Naive thymus-derived CD8-positive, alpha-beta T cell (primary cell): ENCODE data around the gene ELOVL5. TPM values are rescaled to one million over a fixed set of nuclear protein-coding genes. Genes with fewer than 3 reads are reported as not detected.

ENCODE experiments used
- ATAC-seq, 2 donors: fragments of 150-1000 bp; cut with Tn5 transposase in 1 of 2; sonication (Bioruptor Pico), chemical (Tn5 transposase) in 1 of 2; 1 replicate in 1 of 2; 2 replicates in 1 of 2; pipeline ENCODE4 v1.10.0; 2021; ENCODE audit warnings: mild to moderate bottlenecking in 2 of 2, moderate library complexity in 2 of 2
- POLR2A ChIA-PET: fragments of 350-600 bp; sonication (Branson Sonifier 250); formaldehyde crosslinking; loops from one replicate; lab custom pipeline; 2021; ENCODE audit warnings: antibody characterized with exemption; lab: Charles Lee
- DNase-seq, 10 donors: peaks; one replicate each; pipeline versions ENCODE4 v3.0.0 to v3.0.0-alpha.2; 2020 to 2022
- H3K27ac Mint-ChIP-seq, 10 donors: one replicate each; pipeline ENCODE4 v1.8.0; 2020 to 2022; ENCODE audit warnings: mild to moderate bottlenecking in 10 of 10, mixed read lengths in 10 of 10, moderate library complexity in 4 of 10, inconsistent platforms in 1 of 10
- H3K27me3 Mint-ChIP-seq, 5 donors: one replicate each; pipeline ENCODE4 v1.8.0; 2021 to 2022; ENCODE audit warnings: mixed read lengths in 5 of 5
- H3K36me3 Mint-ChIP-seq, 3 donors: one replicate each; pipeline ENCODE4 v1.8.0; 2020 to 2022; ENCODE audit warnings: mixed read lengths in 3 of 3, mild to moderate bottlenecking in 2 of 3, inconsistent platforms in 1 of 3
- H3K4me1 Mint-ChIP-seq, 4 donors: one replicate each; pipeline ENCODE4 v1.8.0; 2021 to 2022; ENCODE audit warnings: mixed read lengths in 4 of 4
- H3K4me3 Mint-ChIP-seq, 10 donors: one replicate each; pipeline ENCODE4 v1.8.0; 2020 to 2022; ENCODE audit warnings: mild to moderate bottlenecking in 10 of 10, mixed read lengths in 10 of 10, moderate library complexity in 6 of 10, inconsistent platforms in 1 of 10
- H3K9me3 Mint-ChIP-seq, 9 donors: one replicate each; pipeline ENCODE4 v1.8.0; 2020 to 2022; ENCODE audit warnings: mixed read lengths in 9 of 9, mild to moderate bottlenecking in 3 of 9, inconsistent platforms in 1 of 9, moderate library complexity in 1 of 9
- polyA plus RNA-seq, 3 donors: library from polyadenylated mRNA; unstranded; fragments of 300-500 nt; fragmentation: Illumina TruSeq; gene quantifications; one replicate each; pipeline ENCODE4 v1.2.3, GENCODE V29; 2021
- total RNA-seq, 8 experiments: library from RNA in 2 of 8; stranded (reverse) in 2 of 8; gene quantifications; one replicate each; pipeline ENCODE4 v1.2.3 and lab custom pipeline; 2021 to 2026

ELOVL5 gene
- total and polyA plus RNA-seq, 5 experiments from 2014 or later: 32.5 to 67.4 (median 38.1) TPM

- Mint-ChIP-seq H3K27ac (peak overlapping the region in 2 of 10 donors; percentile 8 to 24), H3K4me1 (peaks cover 0 to 15% (median 2%) of the 10 kb centered on the region in 4 donors), H3K27me3 (no peaks in the 10 kb centered on the region), H3K4me3 (no peak overlapping the region), H3K9me3 (peaks cover 0 to 4% (median 0%) of the 10 kb centered on the region in 9 donors), H3K36me3 (peaks cover 9 to 52% (median 34%) of the 10 kb centered on the region in 3 donors)
- POLR2A ChIA-PET: no interaction called here
- ATAC-seq (no peak), DNase-seq (no peak)
Observed at GRCh38 chr6:53258076-53258773, 90.5 kb downstream of the ELOVL5 start.

DNA sequence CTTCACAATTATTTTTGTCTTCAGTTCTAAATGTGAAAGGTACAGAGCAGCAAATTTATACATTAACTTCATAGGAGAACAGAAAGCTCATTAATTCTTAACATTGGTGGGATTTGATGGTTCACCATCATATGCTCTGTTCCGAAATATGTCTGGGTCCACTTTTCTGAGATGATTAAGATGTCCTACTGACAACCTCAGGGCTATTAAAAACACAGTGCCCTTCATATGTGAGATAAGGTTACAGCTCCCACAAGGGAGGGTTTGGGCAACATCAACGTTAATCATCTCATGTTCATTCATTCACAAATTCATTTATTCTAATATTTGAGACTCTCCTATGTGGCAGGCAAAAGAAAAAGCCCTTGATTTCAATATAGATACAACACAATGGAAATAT is 91.2 kb downstream of the ELOVL5 start:
- no peak for DNase-seq
- peaks cover 0 to 15% (median 2%) of the 10 kb centered on the region in 4 donors for H3K4me1 Mint-ChIP-seq
- peaks cover 9 to 47% (median 34%) of the 10 kb centered on the region in 3 donors for H3K36me3 Mint-ChIP-seq
- POLR2A ChIA-PET: no interaction called here
- H3K4me3 Mint-ChIP-seq: no peak overlapping the region
- H3K27me3 Mint-ChIP-seq: no peaks in the 10 kb centered on the region
- peaks cover 0 to 4% (median 0%) of the 10 kb centered on the region in 9 donors for H3K9me3 Mint-ChIP-seq
- peak overlapping the region in 2 of 10 donors; percentile 5 to 24 for H3K27ac Mint-ChIP-seq
- ATAC-seq: no peak

DNA sequence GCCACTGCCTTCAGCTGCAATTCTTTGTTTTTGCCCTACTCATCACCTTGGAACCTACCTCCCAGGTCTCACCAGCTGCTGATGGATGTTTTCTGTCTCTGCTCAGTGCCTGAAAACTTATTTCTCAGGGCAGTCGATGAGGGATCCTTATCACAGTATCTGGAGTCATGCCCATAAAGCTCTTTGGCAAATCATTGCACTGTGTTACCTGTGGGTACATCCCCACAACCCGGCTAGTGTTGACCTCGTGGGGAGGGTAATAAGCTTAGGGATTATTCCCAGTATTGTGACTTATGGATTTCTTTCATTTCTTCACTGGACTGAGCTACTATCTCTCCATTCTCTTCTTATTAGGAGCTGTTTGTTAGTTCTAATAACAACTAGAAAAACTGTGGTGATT is 91.7 kb downstream of the ELOVL5 start:
- Mint-ChIP-seq H3K27me3 (no peaks in the 10 kb centered on the region), H3K36me3 (peaks cover 9 to 42% (median 34%) of the 10 kb centered on the region in 3 donors), H3K27ac (peak overlapping the region in 1 of 10 donors; percentile 24), H3K9me3 (peaks cover 0 to 4% (median 0%) of the 10 kb centered on the region in 9 donors), H3K4me3 (no peak overlapping the region), H3K4me1 (peaks cover 0 to 17% (median 3%) of the 10 kb centered on the region in 4 donors)
- POLR2A ChIA-PET: no interaction called here
- DNase-seq (no peak), ATAC-seq (no peak)

DNA sequence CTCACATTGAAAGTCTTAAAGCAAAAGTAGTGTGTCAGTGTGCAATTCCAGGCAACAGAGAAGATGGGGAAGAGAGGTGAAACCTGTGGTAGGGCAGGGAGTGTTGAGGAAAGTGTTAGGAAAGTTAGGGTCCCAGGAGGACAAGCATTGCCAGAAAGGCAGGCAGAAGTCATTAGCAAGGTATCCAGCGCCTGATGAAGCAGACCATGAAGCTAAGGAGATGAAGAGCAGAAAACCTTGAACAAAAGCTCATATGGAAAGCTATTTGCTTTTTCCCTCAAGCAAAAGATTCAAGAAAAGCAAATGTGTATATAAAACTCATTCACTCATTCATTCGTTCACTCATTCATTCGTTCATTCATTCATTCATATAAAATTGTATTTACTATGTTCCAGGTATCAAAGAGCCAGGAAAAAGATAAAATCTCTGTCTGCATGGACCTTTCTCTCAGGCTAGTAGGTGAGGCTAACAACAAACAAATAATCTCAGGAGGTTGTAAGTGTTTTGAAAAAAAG is 96.5 kb downstream of the ELOVL5 start:
- Mint-ChIP-seq H3K4me3 (no peak overlapping the region), H3K27me3 (peaks cover 0 to 2% (median 0%) of the 10 kb centered on the region in 5 donors), H3K36me3 (peaks cover 5 to 8% (median 6%) of the 10 kb centered on the region in 3 donors), H3K4me1 (peaks cover 0 to 34% (median 1%) of the 10 kb centered on the region in 4 donors), H3K27ac (peak overlapping the region in 1 of 10 donors; percentile 3), H3K9me3 (peaks cover 0 to 4% (median 0%) of the 10 kb centered on the region in 9 donors)
- ATAC-seq (no peak), DNase-seq (no peak)
- POLR2A ChIA-PET: no interaction called here

DNA sequence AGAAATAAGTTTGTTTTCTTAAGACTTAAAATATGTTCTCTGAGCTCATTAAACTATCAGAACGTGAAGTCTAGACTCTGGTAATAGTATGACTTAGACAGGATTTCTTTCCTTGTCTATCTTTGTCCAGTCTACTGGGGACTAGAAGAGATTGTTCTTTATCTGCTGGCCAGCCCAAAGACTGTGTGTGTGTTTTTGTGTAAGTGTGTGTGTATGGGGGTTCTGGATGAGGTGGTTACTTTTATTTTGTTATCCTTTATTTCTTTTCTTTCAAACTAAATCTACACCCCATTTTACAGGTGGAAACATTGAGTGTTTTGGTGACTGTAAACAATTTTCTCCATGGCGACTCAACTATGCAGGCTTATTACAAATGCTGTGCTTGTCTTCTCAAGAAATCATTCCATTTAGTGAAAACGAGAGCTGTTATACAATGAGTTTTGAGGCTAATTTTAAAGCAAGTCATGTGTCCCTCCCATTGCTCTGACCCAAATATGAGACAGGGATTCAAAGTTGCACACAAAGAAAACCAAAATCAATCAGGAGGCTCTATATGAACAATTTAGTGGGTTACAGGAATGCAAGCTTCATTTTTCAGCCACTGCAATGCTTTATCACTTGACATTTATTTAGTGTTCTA is 97.6 kb downstream of the ELOVL5 start:
- Mint-ChIP-seq H3K4me1 (peaks cover 0 to 42% (median 1%) of the 10 kb centered on the region in 4 donors), H3K27ac (peak overlapping the region in 1 of 10 donors; percentile 18), H3K9me3 (peaks cover 0 to 4% (median 0%) of the 10 kb centered on the region in 9 donors), H3K36me3 (peaks cover 0 to 4% (median 0%) of the 10 kb centered on the region in 3 donors), H3K27me3 (peaks cover 0 to 2% (median 0%) of the 10 kb centered on the region in 5 donors), H3K4me3 (no peak overlapping the region)
- DNase-seq (no peak), ATAC-seq (no peak)
- POLR2A ChIA-PET: no interaction called here

DNA sequence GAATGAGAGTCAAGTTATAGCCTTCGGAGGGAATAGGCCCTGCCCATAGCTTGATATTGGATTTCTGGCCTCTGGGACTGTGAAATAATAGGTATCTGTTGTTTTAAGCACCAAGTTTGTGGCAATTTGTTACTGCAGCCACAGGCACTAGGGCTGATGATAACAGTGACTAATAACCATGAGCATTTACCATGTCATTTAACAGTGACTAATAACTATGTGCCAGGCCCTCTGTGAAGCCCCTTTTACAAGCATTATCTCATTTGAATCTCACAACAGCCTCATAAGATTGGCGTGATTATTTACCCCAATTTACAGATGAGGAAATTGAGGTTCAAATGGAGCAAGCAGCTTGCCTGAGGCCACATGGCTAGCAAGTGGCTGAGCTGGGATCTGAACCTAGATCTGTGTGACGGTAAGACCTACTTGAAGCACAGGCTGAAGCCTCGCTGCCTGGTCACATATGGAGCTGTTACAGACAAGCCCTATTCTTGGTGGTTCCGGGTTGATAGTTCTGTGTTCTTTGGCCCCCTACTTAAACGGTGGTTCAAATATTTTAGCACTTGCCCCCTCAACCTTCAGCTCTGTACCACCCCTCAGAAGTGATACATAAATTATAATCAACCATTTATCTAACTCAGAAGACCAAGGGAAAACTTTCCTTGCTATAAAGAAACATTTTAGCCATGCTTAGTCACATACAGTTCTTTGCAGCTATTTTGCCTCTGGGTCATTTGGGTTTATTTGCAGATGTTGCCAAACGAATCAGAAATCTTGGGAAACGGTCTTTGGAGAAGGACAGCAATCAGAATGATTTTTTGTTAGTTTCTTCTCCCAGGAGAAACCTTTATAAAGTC is 98.3 kb downstream of the ELOVL5 start:
- no peak for DNase-seq
- Mint-ChIP-seq H3K27me3 (peaks cover 0 to 2% (median 0%) of the 10 kb centered on the region in 5 donors), H3K4me1 (peaks cover 0 to 46% (median 1%) of the 10 kb centered on the region in 4 donors), H3K36me3 (peaks cover 0 to 4% (median 0%) of the 10 kb centered on the region in 3 donors), H3K9me3 (peaks cover 0 to 4% (median 0%) of the 10 kb centered on the region in 9 donors), H3K4me3 (no peak overlapping the region), H3K27ac (peak overlapping the region in 2 of 10 donors; percentile 18 to 30)
- POLR2A ChIA-PET: no interaction called here
- ATAC-seq: peak in 1 of 2 donors; percentile 33

GRCh38 chr6:53246924-53247323 is 101.8 kb downstream of the ELOVL5 start:
- Mint-ChIP-seq H3K9me3 (no peaks in the 10 kb centered on the region), H3K27ac (peak overlapping the region in 2 of 10 donors; percentile 20 to 23), H3K4me1 (peaks cover 2 to 75% (median 4%) of the 10 kb centered on the region in 4 donors), H3K36me3 (no peaks in the 10 kb centered on the region), H3K4me3 (no peak overlapping the region), H3K27me3 (peaks cover 0 to 2% (median 0%) of the 10 kb centered on the region in 5 donors)
- DNase-seq (no peak), ATAC-seq (no peak)
- POLR2A ChIA-PET: no interaction called here

DNA sequence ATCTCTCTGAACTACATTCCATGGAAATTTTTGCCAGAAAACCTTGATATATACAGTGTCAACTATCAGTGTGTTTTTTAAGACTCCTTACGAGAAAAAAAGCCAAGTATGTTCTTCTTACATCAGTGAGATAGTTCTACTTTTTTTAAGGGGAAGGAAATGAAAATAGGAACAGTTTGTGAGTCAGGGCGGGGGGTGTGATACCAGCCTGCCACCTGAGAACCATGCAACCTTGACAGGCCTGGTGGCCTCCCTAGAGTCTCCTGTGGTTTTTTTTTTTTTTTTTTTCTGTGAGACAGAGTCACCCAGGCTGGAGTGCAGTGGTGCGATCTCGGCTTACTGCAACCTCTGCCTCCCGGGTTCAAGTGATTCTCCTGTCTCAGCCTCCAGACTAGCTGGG is 103.8 kb downstream of the ELOVL5 start:
- POLR2A ChIA-PET: no interaction called here
- Mint-ChIP-seq H3K27me3 (peaks cover 0 to 2% (median 0%) of the 10 kb centered on the region in 5 donors), H3K4me1 (peaks cover 8 to 78% (median 23%) of the 10 kb centered on the region in 4 donors), H3K27ac (peak overlapping the region in 2 of 10 donors; percentile 56 to 64), H3K4me3 (peak overlapping the region in 1 of 10 donors; percentile 52), H3K9me3 (peaks cover 0 to 8% (median 0%) of the 10 kb centered on the region in 9 donors), H3K36me3 (peaks cover 0 to 6% (median 3%) of the 10 kb centered on the region in 3 donors)
- DNase-seq (peak in 1 of 10 donors; percentile 29), ATAC-seq (peak in 1 of 2 donors; percentile 60)

DNA sequence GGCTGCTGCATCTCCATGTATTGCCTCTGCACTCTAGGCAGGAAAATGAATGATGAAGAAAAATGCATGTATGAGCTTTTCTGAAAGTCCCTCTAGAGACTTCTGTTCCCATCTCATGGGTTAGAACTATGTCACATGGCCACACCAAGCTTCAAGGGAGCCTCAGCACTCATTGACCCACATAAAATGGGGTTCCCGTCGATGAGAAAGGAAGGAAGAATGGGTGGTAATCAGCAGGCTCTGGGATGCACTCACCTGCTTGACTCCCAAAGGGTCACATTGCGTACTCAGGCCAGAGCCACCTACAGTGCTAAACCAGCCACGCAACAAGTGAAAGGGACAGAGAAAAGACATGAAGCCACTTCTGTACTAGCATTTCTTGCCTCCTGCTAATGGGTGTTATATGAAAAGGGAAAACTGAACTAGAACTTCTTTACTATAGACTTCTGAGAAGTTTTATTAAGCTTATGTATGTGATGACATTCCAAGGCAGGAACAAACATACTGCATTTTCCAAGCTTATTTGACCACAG is 104.3 kb downstream of the ELOVL5 start:
- POLR2A ChIA-PET: no interaction called here
- DNase-seq: no peak
- Mint-ChIP-seq H3K4me3 (peak overlapping the region in 1 of 10 donors; percentile 52), H3K36me3 (peaks cover 0 to 7% (median 7%) of the 10 kb centered on the region in 3 donors), H3K27ac (peak overlapping the region in 2 of 10 donors; percentile 56 to 64), H3K9me3 (peaks cover 0 to 10% (median 1%) of the 10 kb centered on the region in 9 donors), H3K4me1 (peaks cover 8 to 79% (median 24%) of the 10 kb centered on the region in 4 donors), H3K27me3 (peaks cover 0 to under 1% (median 0%) of the 10 kb centered on the region in 5 donors)
- ATAC-seq: peak in 1 of 2 donors; percentile 23

- peaks cover 0 to 7% (median 7%) of the 10 kb centered on the region in 3 donors for H3K36me3 Mint-ChIP-seq
- H3K27me3 Mint-ChIP-seq: no peaks in the 10 kb centered on the region
- POLR2A ChIA-PET: interaction anchor here (0.5 kb wide), 1 partner anchor 18 kb away, joined by 3 read pairs; no protein-coding TSS in a partner anchor
- H3K9me3 Mint-ChIP-seq: peaks cover 0 to 10% (median 1%) of the 10 kb centered on the region in 9 donors
- DNase-seq: no peak
- H3K4me3 Mint-ChIP-seq: peak overlapping the region in 1 of 10 donors; percentile 40
- no peak for ATAC-seq
- peaks cover 8 to 85% (median 25%) of the 10 kb centered on the region in 4 donors for H3K4me1 Mint-ChIP-seq
- peak overlapping the region in 4 of 10 donors; percentile 8 to 85 (median 28) for H3K27ac Mint-ChIP-seq
Observed at GRCh38 chr6:53241938-53242337, 106.8 kb downstream of the ELOVL5 start.

- peak; percentile 72 to 83 for ATAC-seq
- peak overlapping the region in 7 of 10 donors; percentile 9 to 65 (median 40) for H3K4me3 Mint-ChIP-seq
- H3K27me3 Mint-ChIP-seq: no peaks in the 10 kb centered on the region
- peak overlapping the region in 7 of 10 donors; percentile 12 to 85 (median 51) for H3K27ac Mint-ChIP-seq
- POLR2A ChIA-PET: interaction anchor here (0.7 kb wide), 1 partner anchor 22 kb away, joined by 3 read pairs; no protein-coding TSS in a partner anchor
- H3K9me3 Mint-ChIP-seq: peaks cover 0 to 10% (median 1%) of the 10 kb centered on the region in 9 donors
- peaks cover 0 to 7% (median 7%) of the 10 kb centered on the region in 3 donors for H3K36me3 Mint-ChIP-seq
- H3K4me1 Mint-ChIP-seq: peaks cover 8 to 85% (median 25%) of the 10 kb centered on the region in 4 donors
- peak in 2 of 10 donors; percentile 16 to 34 for DNase-seq
Observed at GRCh38 chr6:53240761-53241160, 108.0 kb downstream of the ELOVL5 start.
